Dermis microvascular lymphatic vessel endothelial cell (primary cell): ENCODE measurements around the gene EMP2. TPM values are rescaled to one million over a fixed set of nuclear protein-coding genes. Genes with fewer than 3 reads are reported as not detected.
A peak's percentile ranks its signal among the peaks of the same experiment; 100 is the strongest.
"Not testable (repeated sequence)": the region's sequence is repeated elsewhere in the genome, so short reads cannot be mapped to it uniquely, and the experiment has no call there.

Experiments used
- DNase-seq, 2 donors: peaks; one replicate each; pipeline versions ENCODE4 v3.0.0 to v3.0.0-alpha.2; 2010; ENCODE audit warnings: low read depth in 2 of 2
- total RNA-seq: library from RNA; depleted of rRNA; stranded (reverse); fragments of >200 nt; gene quantifications from 2 replicates; pipeline ENCODE4 v1.2.1, GENCODE V29; 2014

Gene EMP2
- total RNA-seq, 1 donor from 2014 or later, result 21.7 TPM

DNA sequence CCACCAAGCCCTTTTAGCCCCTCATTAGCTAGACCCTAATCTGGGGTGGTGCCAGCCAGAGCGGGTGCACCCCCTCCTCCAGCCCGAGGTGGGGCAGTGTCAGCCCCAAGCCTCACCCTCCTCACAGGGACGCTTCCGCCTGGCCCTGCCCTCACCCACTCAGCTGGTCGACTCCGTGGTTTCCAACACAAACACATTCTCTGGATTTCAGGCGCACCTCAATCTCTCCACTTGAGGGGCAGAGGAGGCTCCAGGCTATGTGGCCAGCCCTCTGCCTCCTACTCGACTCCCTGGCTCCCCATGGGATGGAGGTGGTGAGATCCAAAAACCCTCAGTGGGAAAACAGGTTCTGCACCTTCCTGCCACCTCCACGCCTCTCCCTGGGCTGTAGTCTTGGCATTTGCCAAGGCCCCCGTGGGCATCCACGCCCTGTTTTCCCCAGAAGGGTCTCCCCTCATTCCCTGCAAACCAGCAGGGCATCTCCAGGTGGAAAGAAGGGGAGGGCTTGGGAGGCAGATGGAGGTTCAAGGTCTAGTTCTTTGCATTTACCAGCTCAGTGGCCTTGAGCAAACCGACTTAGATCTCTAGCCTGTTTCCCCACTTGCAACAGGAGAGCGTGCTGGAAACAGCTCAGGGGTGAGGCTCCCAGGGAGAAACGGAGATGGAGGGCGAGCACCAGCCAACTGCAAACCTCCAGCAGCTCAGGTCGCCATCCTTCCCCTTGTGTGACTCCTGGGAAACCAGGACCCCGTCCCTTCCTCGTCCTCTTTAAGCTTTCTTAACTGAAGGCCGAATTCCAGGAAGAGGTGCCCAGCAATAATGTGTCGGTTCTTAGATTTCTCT, 1.7 kb downstream of the EMP2 start:
- no peak for DNase-seq

DNA sequence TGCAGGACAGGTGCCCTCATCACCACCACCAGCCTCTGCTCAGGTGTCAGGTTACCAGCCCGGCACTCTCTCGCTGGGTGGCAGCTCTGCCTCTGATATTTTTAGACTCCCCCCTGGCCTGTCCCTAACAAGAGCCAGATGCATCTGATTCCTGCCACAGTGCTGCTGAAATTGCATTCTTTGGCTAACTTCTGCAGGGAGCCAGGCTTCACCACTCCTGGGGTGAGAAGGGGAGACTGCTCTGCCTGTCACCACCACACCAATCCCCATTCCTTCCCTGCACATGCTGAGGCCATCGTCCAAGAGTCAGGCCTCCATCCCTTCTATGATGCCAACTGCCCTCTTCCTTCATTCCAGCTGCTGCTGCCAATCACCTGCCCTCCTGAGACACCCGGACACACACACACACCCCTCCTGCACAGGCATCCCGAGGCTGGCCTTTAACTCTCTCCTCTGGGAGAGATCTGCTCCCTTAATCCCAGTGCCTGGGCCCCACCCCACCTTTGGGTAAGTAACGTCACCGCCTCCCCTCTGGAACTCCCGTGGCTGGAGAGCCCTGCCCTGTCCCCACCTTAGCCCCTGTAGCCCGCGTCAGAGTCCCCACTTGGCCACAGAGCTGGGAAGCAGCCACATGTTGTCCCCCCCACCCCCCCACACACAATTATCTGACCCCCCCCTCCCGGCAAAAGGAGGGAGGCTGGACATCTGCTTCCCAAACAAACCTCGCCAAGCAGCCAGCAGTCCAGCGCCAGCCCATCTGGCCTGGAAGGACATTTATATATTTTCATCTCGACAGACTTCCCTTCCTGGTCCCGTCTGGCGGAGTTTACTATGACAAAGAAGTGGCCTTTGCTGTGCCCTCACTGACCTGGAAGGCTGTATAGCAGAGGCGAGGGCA, 2.8 kb downstream of the EMP2 start:
- DNase-seq, result no peak

DNA sequence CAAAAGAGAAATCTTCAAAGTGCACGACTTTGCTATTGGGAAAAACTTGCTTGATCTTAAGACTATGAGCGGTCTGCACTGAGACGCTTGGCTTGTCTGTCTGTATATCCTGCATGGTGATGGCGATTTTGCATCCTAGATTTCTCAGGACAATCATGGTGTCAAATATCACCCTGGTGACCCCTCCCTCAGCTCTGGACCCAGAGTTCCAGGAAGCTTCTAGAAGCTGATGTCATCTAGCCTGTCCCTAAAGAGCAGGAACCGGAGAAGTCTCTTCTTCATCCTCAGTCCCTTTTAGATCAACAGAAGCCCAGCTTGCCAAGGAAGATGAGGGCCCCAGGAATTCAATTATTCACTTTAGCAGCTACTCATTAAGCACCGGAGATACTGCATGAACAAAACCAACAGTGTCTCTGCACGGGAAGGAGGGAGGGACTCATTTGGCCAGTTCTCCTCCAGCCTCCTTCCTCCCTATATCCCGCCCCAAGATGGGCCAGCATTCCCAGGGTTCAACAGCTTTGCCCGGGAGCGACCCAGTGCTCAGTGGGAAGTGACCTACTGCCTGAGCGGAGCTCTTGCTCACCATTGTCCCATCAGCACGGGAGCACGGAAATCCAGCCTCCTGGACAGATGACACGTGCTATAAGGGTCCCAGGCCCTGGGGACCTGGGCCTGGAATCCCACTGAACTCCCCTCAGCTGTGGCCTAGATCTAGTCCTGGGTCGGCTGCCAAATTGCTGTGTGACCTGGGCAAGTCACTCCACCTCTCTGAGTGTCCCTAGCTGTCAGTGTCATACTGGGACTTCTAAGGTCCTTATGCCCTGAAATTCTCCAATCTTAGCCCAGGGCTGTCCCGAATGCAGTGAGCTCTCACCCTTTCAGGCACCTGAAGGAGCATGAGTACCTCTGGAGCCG, 3.8 kb downstream of the EMP2 start:
- DNase-seq, result no peak

DNA sequence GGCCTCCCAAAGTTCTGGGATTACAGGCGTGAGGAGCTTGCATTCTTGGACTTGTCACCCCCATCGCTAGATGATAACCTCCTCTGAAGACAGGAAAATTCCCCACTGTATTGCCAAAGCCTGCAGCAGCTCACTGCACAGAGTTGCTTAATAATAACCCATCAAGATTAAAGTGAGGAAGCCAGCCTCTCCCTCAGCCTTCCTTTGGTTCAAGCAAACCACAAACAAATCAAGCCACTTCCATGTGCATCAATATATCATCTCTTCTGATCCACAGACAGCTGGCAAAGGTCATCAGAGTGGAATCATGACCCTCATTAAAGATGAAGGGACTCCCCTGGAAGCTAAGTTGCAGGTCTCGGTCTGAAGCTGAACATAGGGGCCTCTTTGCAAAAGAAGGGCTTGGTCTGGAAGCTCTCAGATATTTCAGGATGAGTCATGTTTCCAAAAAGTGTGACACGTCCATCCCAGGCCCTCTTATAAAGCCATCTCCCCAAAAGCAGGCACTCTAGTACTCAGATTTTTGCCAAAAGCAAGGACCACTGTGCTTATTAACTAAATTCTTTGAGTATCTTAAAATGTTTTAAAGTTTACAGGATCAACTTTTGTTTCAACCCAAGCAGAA, 4.8 kb downstream of the EMP2 start:
- no peak for DNase-seq

DNA sequence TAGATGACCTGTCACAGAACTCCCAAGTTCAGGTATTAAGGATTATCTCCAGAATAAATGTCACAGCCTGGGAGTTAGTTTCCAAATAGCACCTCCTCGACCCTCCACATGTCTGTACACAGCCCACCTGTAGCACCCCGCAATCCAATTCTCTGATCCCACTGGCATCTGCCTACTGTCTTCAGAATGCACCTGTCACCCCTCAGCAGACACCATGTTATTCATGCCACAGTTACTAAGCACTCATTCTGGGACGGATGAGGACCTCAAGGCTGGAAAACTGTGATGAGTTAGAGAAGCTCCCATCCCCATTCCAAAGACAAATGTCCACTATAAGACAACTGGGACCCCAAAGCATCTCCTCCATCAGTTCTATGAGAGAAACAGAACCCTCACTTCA, 7.8 kb downstream of the EMP2 start:
- DNase-seq, result no peak

DNA sequence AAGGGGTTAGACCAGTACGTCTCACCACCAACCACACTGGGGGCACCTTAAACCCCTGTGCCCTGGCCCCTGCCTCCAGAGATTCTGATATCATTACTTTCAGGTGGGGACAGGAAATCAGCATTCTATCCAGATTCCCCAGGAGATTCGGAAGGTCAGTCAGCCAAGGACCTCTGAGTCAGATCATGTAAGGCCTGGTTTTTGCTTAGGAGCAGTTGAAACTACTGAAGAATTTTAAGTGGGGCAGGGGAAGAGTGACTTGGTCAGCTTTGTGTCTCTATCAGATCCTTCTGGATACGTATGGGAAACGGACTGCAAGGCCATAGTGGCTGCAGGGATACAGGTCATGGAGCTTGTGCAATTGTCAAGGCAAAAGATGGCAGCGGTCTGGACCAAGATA, 9.0 kb downstream of the EMP2 start:
- DNase-seq, result no peak

DNA sequence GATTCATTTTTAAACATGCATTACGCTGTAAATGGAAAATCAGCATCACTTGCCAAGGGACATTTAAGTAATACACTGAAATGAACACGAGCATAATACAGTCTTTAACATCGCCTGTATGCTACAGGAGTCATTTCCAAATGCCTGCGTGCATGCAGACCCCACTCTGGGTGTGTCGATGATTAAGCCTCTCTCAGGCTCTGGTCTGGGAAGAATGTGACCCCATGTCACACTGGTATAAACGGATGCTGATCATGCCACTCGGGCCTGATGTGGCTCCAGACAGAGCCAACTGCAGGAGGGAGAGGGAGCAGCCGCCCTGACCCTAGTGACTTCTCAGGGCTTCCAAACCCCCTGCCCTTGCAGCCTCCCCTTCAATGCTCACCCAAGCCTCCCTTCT, 10.8 kb downstream of the EMP2 start:
- DNase-seq, result no peak

DNA sequence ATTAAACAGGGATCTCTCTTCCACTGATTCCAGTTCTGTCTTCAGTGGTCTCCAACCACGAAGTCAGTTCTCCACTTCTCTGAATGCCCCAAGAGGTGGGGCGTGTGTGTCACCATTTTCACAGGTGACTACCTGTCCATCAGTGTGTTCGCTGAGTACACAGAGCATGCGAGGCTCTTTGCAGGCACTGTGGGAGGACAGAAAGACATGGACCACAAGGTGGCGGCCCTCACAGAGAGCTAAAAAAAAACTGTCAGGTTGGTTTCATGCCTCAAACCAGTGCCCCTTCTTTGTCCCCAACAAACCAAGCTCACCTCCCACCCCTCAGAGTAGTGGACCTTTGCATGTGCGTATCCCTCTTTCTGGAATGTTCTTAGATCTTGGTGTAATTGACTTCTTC, 13.8 kb downstream of the EMP2 start:
- no peak for DNase-seq

DNA sequence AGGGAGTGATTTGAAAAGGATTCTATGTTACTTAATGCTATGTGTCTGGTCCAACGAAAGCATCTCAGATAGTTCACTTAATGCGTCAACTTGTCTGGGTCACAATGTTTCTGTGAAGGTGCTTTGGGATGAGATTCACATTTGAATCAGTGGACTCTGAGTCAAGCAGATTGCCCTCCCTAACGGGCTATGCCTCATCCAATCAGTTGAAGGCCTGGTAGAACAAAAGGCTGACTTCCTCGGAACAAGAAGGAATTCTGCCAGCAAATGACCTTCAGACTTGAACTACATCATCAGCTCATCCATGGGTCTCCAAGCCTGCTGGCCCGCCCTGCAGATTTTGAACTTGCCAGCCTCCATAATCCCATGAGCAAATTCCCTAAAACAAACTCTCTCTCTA, 15.2 kb downstream of the EMP2 start:
- DNase-seq, result peak in 1 of 2 donors; percentile 7

DNA sequence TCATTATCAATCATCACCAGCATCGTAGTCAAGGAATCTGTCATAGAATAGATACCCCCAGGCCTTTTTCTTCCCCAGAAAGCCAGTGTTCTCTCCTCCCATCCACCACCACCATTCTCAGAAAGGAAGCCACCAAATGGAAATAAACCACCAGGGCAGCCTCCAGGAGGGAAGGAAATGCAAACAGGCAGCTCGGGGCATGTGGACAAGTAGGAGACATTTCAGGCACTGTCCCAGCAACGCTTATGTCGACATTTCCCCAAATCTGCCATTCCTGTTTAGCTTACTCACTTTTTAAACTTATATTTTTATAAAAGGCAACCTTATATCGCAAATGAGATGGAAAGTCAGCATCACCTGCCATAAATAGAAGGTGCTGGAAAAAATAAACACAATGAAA, 15.8 kb downstream of the EMP2 start:
- DNase-seq, result peak; percentile 16 to 75

DNA sequence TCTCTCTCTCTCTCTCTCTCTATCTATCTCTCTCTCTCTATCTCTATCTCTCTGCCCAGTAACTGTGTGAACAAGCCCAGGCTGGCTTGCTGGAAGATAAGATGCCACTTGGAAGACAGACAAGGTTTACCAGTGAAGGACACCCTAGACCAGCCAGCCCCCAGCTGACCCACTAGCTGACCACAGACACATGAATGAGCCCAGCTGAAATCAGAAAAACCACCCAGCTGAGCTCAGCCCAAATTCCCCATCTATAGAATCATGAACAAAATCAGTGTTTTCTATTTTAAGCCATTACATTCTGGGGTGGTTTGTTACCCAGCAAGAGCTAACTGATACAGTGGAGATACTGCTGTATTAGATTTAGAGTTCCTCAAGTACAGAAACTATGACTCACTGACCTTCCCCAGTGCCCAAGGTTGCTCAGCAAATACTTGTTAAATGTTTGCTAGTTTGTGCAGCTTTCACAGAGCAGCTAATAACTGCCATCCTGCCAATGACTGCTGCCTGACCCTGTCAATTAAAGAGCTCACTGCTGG, 18.0 kb downstream of the EMP2 start:
- no peak for DNase-seq

DNA sequence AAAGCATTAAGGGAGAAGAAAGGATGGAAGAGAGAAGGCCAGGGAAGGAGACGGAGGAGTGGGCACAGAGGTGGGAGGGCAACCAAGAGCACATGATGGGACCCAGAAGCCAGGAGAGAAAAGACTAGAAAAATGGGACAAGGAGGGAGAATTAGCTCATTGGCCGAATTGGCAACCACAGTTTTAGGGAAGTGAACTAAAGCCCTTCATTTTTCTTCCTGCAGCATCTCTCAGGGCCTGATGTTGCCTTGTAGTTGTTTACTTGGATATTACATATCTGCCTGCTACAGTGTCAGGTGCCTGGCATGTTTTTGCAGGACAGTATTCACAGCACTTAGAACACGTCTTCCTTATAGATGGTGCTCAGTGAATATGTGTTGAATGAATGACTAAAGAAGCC, 19.0 kb downstream of the EMP2 start:
- no peak for DNase-seq

DNA sequence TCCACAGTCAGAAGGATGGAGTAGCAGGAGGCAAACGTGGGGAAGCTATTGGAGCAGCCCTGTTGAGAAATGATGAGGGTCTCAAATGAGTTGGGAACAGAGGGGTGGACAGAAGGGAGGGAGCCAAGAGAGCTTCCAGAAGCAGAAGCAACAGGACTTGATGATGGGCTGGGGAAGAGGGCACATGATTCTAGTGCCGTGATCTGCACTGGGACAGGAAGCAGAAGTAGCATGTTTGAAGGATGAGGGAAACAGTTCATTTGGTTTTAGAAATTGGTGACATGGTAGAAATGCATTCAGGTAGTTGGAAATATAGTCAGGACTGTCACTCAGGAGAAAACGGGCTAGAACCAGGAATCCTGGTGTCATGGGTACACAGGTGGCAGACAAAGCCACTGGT, 19.4 kb downstream of the EMP2 start:
- DNase-seq, result no peak

DNA sequence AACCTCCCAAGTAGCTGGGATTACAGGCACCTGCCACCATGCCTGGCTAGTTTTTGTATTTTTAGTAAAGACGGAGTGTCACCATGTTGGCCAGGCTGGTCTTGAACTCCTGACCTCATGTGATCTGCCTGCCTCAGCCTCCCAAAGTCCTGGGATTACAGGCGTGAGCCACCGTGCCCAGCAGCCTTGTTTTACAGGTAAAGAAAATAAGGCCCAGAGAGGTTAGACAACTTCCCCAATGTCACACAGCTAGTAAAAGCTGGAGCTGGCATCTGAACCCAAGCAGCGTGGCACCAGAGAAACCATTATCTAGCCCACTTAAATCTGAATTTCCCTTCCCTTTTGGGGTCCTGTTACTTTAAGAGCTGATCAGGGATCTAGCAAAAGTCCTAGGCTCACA, 20.6 kb downstream of the EMP2 start:
- DNase-seq, result not testable (repeated sequence)

DNA sequence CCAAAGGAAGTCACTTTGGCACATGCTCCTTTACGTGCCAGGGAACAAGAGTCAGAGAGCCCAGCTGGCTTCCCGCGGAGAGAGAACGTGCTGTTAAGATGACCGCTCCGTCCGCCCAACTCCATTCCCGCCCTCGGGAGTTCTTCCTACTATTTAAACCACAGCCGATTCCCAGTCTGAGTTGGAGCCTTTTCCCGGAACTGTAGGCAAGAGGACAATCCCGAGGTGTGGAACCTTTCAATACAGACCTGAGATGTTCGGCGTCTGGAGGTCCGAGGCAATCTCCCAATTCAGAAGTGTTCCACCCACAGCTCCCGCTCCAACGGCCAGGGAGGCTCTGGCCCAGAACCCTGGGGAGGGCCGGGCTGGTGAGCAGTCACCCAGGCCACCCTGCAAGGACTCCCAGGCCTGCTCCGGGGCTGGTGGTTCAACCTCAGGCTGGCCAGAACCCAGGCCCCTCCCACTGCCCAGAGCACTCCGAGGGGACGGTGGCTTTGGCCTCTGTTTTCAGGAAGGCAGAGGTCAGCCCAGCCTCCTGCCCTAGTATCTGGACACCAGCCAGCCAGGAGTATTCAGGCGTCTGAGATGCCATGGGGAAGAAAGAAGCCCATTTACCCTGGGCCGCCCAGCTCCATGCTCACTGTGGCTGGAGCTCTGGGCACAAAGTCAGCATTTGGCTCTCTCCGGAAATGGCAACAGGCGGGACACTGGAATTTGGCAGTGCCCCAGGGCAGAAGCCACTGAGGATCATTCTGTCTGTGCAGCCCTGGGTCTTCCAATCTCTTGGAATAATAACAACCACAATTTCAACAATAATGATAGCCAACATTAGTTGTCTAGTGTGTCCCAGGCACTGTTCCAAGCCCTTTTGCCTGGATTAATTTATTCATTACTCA, 21.4 kb downstream of the EMP2 start:
- peak; percentile 52 to 70 for DNase-seq

DNA sequence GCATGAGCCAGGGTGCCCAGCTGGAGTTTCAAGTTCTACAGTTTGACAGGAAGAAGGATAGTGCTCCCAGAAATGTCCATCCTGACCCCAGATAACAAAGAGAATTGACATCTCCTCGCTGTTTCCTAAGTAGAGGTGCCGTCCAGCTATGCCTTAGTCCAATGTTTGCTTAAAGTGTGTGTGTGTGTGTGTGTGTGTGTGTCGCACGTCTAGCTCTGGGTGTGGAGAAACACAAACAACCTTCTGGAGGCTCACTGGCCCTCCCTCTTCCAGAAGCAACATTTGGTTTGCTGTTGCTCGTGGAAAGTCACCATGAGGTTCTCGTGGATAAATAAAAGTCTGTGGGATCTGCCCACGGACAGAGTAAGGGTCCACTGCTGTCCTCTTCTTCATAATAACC, 22.1 kb downstream of the EMP2 start:
- no peak for DNase-seq

DNA sequence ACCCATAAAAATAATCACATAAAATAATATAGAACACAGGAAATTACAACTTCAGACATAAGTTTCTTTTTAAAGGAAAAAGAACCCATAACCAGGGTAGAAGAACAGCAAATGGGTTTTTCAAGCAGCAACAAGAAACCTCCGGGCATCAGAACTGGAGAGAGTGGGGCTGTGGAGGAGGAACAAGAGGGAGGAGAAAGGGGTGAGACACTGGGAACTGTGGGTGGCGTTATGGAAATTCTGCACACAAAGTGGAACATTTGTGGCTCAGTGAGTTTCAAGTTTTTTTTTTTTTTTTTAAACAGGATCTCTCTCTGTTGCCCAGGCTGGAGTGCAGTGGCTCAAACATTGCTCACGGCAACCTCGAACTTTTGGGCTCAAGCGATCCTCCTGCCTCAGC, 22.6 kb downstream of the EMP2 start:
- no peak for DNase-seq

DNA sequence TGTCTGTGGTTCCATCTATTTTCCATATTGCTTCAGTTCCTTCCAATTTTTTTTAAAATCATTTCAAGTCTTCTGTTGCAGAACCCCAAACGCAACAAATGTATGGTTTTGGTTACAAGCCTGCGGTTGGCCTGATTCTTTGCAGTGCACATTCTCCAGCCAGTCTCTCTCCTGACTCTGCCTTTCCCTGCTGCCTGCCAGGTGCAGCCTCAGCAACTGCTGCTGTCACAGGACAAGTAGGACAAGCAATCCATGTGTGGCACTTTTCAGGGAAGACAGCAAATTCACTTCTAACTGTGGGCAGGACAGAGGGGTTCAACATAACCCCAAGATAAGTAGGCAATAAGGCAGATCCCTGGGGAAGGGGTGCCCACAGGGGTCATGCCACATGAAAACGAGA, 24.2 kb downstream of the EMP2 start:
- no peak for DNase-seq

DNA sequence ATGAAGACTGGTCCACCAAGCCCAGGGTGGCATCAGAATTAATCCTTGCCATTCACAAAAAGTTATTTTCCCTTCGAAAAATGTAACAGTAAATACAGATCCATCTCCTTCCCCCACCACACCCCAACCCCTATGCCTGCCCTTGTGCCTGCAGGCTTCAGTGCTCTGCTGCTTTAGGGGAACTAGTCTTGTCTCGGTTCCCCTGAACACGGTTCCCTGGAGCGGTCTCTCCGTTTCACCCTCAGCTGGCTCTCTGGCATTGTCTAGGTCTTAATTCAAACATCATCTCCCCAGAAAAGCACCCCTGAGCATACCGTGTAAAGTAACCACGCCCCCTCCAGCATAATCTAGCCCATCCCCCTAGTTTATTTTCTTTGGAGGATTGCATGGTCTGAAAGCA, 25.8 kb downstream of the EMP2 start:
- DNase-seq, result no peak

DNA sequence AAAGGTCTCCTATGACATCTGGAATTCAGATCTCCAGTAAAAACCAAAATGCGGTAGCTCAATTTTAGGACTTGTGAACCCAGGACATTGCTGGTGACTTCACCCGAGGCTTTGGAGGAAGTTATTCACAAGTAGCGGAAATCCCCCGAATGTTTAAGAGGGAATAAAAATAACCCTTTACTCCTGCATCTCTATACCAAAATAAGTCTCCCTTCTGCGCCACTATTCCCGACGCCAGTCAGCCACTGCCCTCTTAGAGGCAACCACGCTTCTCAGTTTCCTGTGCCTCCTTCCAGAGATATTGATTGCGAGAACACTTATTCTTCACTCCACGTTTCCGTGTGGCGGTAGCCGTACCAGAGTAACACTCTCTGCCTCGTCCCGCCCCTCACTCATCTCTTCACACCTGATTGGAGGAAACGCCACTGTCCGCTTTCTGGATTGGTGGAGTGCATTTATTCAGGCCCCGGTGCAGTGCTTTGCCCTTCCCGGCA, 27.4 kb downstream of the EMP2 start:
- peak in 1 of 2 donors; percentile 35 for DNase-seq
